HG02588 (cell line): ENCODE results near the gene GRK3.
"Not testable (repeated sequence)": the region's sequence is repeated elsewhere in the genome, so short reads cannot be mapped to it uniquely, and the experiment has no call there.

ENCODE experiments used
- ATAC-seq: cut with Tn5 transposase; IDR thresholded peaks from one replicate; pipeline ENCODE4 v1.9.1; 2021; ENCODE audit warnings: mild to moderate bottlenecking, moderate library complexity; ENCODE audit not compliant: unreplicated experiment

The GRK3 gene

GRCh38 chr22:25548866-25549464, 15.5 kb upstream of the GRK3 start:
- no peak for ATAC-seq

GRCh38 chr22:25551396-25551795, 13.1 kb upstream of the GRK3 start:
- no peak for ATAC-seq

- ATAC-seq, result not testable (repeated sequence)
These were observed 12.1 kb upstream of the GRK3 start for GRCh38 chr22:25552405-25552804.

GRCh38 chr22:25553131-25553530, 11.3 kb upstream of the GRK3 start:
- ATAC-seq, result no peak

- no peak for ATAC-seq
These were observed 10.2 kb upstream of the GRK3 start for GRCh38 chr22:25554238-25554671.

- ATAC-seq, result no peak
These were observed 9.8 kb upstream of the GRK3 start for GRCh38 chr22:25554689-25555088.

- ATAC-seq, result no peak
These were observed 8.9 kb upstream of the GRK3 start for GRCh38 chr22:25555586-25555985.

- no peak for ATAC-seq
These were observed 7.3 kb upstream of the GRK3 start for GRCh38 chr22:25557218-25557617.

- ATAC-seq, result no peak
These were observed 6.1 kb upstream of the GRK3 start for GRCh38 chr22:25558341-25558740.

- ATAC-seq, result not testable (repeated sequence)
These were observed 4.6 kb upstream of the GRK3 start for GRCh38 chr22:25559910-25560309.

GRCh38 chr22:25561182-25561581, 3.3 kb upstream of the GRK3 start:
- not testable (repeated sequence) for ATAC-seq

- ATAC-seq, result not testable (repeated sequence)
These were observed 2.5 kb upstream of the GRK3 start for GRCh38 chr22:25561927-25562326.

GRCh38 chr22:25562966-25563760, 1.3 kb upstream of the GRK3 start:
- not testable (repeated sequence) for ATAC-seq

GRCh38 chr22:25563761-25564319, 635 bp upstream of the GRK3 start:
- peak; percentile 12 for ATAC-seq

- ATAC-seq, result peak; percentile 13
These were observed 653 bp downstream of the GRK3 start for GRCh38 chr22:25564979-25565677.

GRCh38 chr22:25566186-25566897, 1.9 kb downstream of the GRK3 start:
- ATAC-seq, result no peak

- ATAC-seq, result no peak
These were observed 2.4 kb downstream of the GRK3 start for GRCh38 chr22:25566898-25567235.

- ATAC-seq, result no peak
These were observed 2.8 kb downstream of the GRK3 start for GRCh38 chr22:25567251-25567675.

GRCh38 chr22:25568066-25568465, 3.6 kb downstream of the GRK3 start:
- ATAC-seq, result not testable (repeated sequence)

- no peak for ATAC-seq
These were observed 4.9 kb downstream of the GRK3 start for GRCh38 chr22:25569361-25569760.

- no peak for ATAC-seq
These were observed 5.5 kb downstream of the GRK3 start for GRCh38 chr22:25569983-25570382.
